ENCODE data around the gene ZNF513. TPM values are rescaled to one million over a fixed set of nuclear protein-coding genes. Genes with fewer than 3 reads are reported as not detected.

ZNF513 gene
- total RNA-seq, 1 experiment from 2014 or later = 12.8 TPM

DNA sequence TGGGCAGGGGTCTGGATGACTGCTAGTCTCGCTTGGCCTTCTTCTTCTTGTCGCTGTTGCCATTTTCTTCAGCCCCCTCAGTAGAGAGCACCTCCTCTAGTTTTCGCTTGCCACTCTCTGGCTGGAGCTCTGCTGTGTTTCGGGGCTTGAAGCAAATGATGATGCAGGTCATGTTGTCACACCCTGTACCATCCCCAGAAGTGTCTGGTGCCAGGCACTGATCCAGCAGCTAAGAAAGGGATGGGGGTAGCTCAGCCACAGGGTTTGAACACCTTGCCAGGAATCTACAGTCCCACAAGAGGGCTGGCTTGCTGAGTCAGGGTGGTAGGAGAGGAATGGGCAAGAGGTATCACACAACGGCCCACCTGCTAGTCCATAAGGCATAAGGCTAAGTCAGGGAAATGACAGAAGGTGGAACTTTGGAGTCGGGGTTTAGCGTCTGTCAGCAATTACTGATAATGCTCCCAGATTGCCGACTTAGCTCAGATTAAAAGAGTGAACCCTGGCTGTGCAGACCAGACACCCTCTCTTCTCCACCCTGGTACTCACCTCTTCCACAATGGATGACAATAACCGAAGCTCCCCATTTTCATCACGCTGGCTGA lies 1.1 kb upstream of the ZNF513 start (continued):
- TF ChIP-seq POLR2A (IDR thresholded peaks at IDR 0.05; ENCODE audit: borderline replicate concordance, extremely low read depth, insufficient read depth, insufficient read length) = no peak
- no peak for TF ChIP-seq EZH2 (IDR thresholded peaks at IDR 0.05)
- no peak for TF ChIP-seq EZH2phosphoT487 (IDR thresholded peaks at IDR 0.05; ENCODE audit: borderline replicate concordance)

DNA sequence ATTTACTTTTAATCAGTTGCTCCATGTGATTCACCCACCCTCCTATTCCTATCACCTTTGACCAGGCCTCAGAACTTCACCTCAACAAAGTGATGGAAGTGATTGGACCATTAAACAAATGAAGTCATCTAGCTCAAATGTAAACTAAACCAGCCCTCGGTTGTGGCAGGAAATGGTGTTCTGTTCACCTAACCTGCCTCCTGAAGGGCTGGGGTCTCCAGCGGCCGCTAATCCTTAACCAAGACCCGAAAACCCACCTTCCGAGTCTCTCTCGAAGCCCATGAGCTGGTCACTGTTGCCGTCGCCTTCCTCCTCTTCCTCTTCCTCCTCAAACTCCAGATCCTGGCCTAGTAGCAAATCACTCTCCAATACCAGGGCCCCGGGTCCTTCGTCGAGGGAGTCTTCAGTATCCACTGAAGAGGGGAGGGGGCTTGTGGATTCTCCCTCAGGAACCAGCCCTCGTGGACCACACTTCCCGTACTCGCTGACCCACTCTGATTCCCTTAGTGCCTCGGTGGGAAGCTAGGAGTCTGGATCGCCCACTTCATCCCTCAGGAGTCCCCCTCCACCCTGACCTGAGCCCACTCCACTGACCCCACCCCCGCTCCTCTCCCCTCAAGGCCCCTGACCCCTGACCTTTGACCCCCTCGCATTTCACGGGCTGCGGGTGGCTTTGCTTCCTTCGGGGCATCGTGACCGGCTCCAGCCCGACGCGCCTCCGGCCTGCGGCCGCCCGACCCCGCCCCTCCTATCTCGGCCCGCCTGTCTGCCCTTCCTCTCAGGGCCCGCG lies 503 bp downstream of the ZNF513 start:
- H3K4me2 ChIP-seq (ENCODE audit: low read length) = peak overlapping the region; percentile 99
- H3K4me1 ChIP-seq (ENCODE audit: control insufficient read depth in 1 of 2, insufficient read depth in 2 of 2, low read length in 2 of 2) = peaks cover 3 to 27% of the 10 kb centered on the region in 2 experiments; a peak in 3 of 4 replicates
- intact Hi-C loops (cut with micrococcal nuclease) = loop anchor here (1.0 kb wide), 1 partner anchor 10 kb away; the partner anchor contains the start of genes EIF2B4 and SNX17
- no peaks in the 10 kb centered on the region for H3K9me2 ChIP-seq (ENCODE audit: insufficient read depth)
- peak overlapping the region; percentile 72 to 80 for H3K4me3 ChIP-seq (replicated peaks in 1 of 2; ENCODE audit: low read depth in 1 of 2, low read length in 2 of 2)
- peak overlapping the region; percentile 67 for H3K27ac ChIP-seq (ENCODE audit: low read depth, low read length)
- H3K9ac ChIP-seq (ENCODE audit: low read length) = peak overlapping the region; percentile 80
- ChIA-PET RAD21 (ENCODE audit: low non-redundant PET in 1 of 2, low total read pairs in 2 of 2, uncharacterized antibody in 2 of 2, unreplicated experiment in 2 of 2) (no interaction called here), CTCF (interaction anchor here (1.0 to 2.2 kb wide), 4 partner anchors 9 to 303 kb away, joined by 3 to 7 read pairs (median 6); partner anchors contain the start of gene EIF2B4), POLR2A (interaction anchor here (1.0 to 1.7 kb wide), 3 partner anchors 9 to 14 kb away, joined by 3 to 6 read pairs (median 5); partner anchors contain the start of genes EIF2B4 and SNX17)
- TF ChIP-seq ZFX (IDR thresholded peaks at IDR 0.05) (peak; percentile 59), CBX3 (IDR thresholded peaks at IDR 0.05; ENCODE audit: low read depth) (no peak), FOSL1 (IDR thresholded peaks at IDR 0.05; ENCODE audit: low read depth) (no peak), SRF (IDR thresholded peaks at IDR 0.05; ENCODE audit: low read depth) (no peak), POLR2A (IDR thresholded peaks at IDR 0.05; ENCODE audit: borderline replicate concordance, extremely low read depth, insufficient read depth, insufficient read length) (peak; percentile 33), EZH2phosphoT487 (IDR thresholded peaks at IDR 0.05; ENCODE audit: borderline replicate concordance) (no peak), POLR2AphosphoS5 (IDR thresholded peaks at IDR 0.05; ENCODE audit: low read depth, low read length) (peak; percentile 56; the same call in 1 of the 2 replicates)
- TF ChIP-seq, protein P1, sequence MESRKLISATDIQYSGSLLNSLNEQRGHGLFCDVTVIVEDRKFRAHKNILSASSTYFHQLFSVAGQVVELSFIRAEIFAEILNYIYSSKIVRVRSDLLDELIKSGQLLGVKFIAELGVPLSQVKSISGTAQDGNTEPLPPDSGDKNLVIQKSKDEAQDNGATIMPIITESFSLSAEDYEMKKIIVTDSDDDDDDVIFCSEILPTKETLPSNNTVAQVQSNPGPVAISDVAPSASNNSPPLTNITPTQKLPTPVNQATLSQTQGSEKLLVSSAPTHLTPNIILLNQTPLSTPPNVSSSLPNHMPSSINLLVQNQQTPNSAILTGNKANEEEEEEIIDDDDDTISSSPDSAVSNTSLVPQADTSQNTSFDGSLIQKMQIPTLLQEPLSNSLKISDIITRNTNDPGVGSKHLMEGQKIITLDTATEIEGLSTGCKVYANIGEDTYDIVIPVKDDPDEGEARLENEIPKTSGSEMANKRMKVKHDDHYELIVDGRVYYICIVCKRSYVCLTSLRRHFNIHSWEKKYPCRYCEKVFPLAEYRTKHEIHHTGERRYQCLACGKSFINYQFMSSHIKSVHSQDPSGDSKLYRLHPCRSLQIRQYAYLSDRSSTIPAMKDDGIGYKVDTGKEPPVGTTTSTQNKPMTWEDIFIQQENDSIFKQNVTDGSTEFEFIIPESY (IDR thresholded peaks at IDR 0.05; ENCODE audit: extremely low read depth, insufficient replicate concordance, low read length) = no peak
- H4K20me1 ChIP-seq (ENCODE audit: insufficient read depth) = no peaks in the 10 kb centered on the region
- peaks cover 24% of the 10 kb centered on the region for H3K79me2 ChIP-seq (ENCODE audit: insufficient read depth, low read length)
- TSS peak; percentile 25 for BruUV-seq (replicated peaks)
- DNase-seq (ENCODE audit: low read depth, low spot score) = no peak
- H3K9me3 ChIP-seq (ENCODE audit: control insufficient read depth in 1 of 2, insufficient read depth in 1 of 2, low read depth in 1 of 2, low read length in 2 of 2) = no peaks in the 10 kb centered on the region
- H2AFZ ChIP-seq (ENCODE audit: low read depth, low read length, poor library complexity, severe bottlenecking) = no peak overlapping the region
- H3K27me3 ChIP-seq (ENCODE audit: insufficient read depth, low read length) = no peaks in the 10 kb centered on the region
- ATAC-seq = peak; percentile 63
- H3K36me3 ChIP-seq (ENCODE audit: control insufficient read depth in 1 of 2, insufficient read depth in 2 of 2, low read length in 2 of 2) = peaks cover 31 to 59% of the 10 kb centered on the region in 2 experiments; a peak in 3 of 4 replicates
